Endothelial cell of umbilical vein (primary cell): Measurements from ENCODE around the gene DYNLT2. TPM values are rescaled to one million over a fixed set of nuclear protein-coding genes. Genes with fewer than 3 reads are reported as not detected.

Experiments used
- BruUV-seq: library from RNA; stranded (reverse); fragments of 400-500 nt; replicated peaks from 2 replicates; lab custom pipeline; 2021; lab: Mats Ljungman, UMichigan
- CTCF ChIA-PET: fragments of 300-600, 350-600 bp; sonication (Branson Sonifier 250); formaldehyde crosslinking; loops from one replicate; lab custom pipeline; 2021; ENCODE audit warnings: antibody characterized with exemption, inconsistent platforms; lab: Charles Lee
- POLR2A ChIA-PET: fragments of 300-600, 350-600 bp; sonication (Branson Sonifier 250); formaldehyde crosslinking; loops from one replicate; lab custom pipeline; 2021; ENCODE audit warnings: antibody characterized with exemption, inconsistent platforms; lab: Charles Lee
- DNase-seq: peaks from one replicate; pipeline ENCODE4 v3.0.0-alpha.2; 2011; ENCODE audit warnings: low read depth, low spot score
- FAIRE-seq: peaks from 2 replicates; lab custom pipeline; 2011; peaks lifted over from hg19 to GRCh38; lab: Jason Lieb, UNC
- H2AFZ ChIP-seq: 2 replicates; pipeline ENCODE4 v1.6.0; 2012; ENCODE audit warnings: low read depth, low read length, control low read depth, inconsistent platforms
- H3K27ac ChIP-seq: 2 replicates; pipeline ENCODE4 v1.5.1; 2011; ENCODE audit warnings: low read depth, mild to moderate bottlenecking, control low read depth, low read length, moderate library complexity; ENCODE audit not compliant: insufficient read depth
- H3K27me3 ChIP-seq, 2 experiments: 2 replicates each; pipeline versions ENCODE4 v1.6.0 to v1.6.1; 2011; ENCODE audit warnings: low read length in 2 of 2, mixed read lengths in 1 of 2; ENCODE audit not compliant: control insufficient read depth in 2 of 2, insufficient read depth in 2 of 2
- H3K36me3 ChIP-seq, 2 experiments: 2 replicates in 1 of 2; 3 replicates in 1 of 2; pipeline ENCODE4 v1.5.1; 2011; ENCODE audit warnings: low read length in 2 of 2, mild to moderate bottlenecking in 1 of 2, moderate library complexity in 1 of 2; ENCODE audit not compliant: control insufficient read depth in 2 of 2, insufficient read depth in 2 of 2; ENCODE audit errors: extremely low read depth in 1 of 2
- H3K4me1 ChIP-seq: 3 replicates; pipeline ENCODE4 v1.5.1; 2011; ENCODE audit warnings: mild to moderate bottlenecking, low read length; ENCODE audit not compliant: control insufficient read depth, insufficient read depth; ENCODE audit errors: extremely low read depth
- H3K4me2 ChIP-seq: 2 replicates; pipeline ENCODE4 v1.6.1; 2011; ENCODE audit warnings: low read length, control low read depth, mixed read lengths; ENCODE audit not compliant: insufficient read depth
- H3K4me3 ChIP-seq, 3 experiments: fragments of 200-600 bp in 1 of 3; sonication (generic), shearing (Covaris generic) in 1 of 3; replicated peaks in 1 of 3; 2 replicates each; pipeline ENCODE4 v1.5.1; 2011 to 2016; ENCODE audit warnings: control low read depth in 3 of 3, low read length in 3 of 3, mild to moderate bottlenecking in 2 of 3, inconsistent platforms in 1 of 3, low read depth in 1 of 3, moderate library complexity in 1 of 3; ENCODE audit not compliant: insufficient read depth in 1 of 3
- H3K79me2 ChIP-seq: 2 replicates; pipeline ENCODE4 v1.6.0; 2012; ENCODE audit warnings: low read length, inconsistent platforms; ENCODE audit not compliant: control insufficient read depth, insufficient read depth
- H3K9ac ChIP-seq: replicated peaks from 2 replicates; pipeline ENCODE3; 2011; ENCODE audit warnings: low read length, control low read depth; ENCODE audit not compliant: insufficient read depth; ENCODE audit errors: extremely low read depth
- H3K9me1 ChIP-seq: replicated peaks from 3 replicates; pipeline ENCODE4 v1.6.0; 2011; ENCODE audit warnings: mild to moderate bottlenecking, low read length; ENCODE audit not compliant: control insufficient read depth, insufficient read depth; ENCODE audit errors: extremely low read depth
- H3K9me3 ChIP-seq: replicated peaks from 2 replicates; pipeline ENCODE4 v1.5.1; 2012; ENCODE audit warnings: low read length, inconsistent platforms; ENCODE audit not compliant: control insufficient read depth, insufficient read depth
- H4K20me1 ChIP-seq: replicated peaks from 2 replicates; pipeline ENCODE3; 2011; ENCODE audit warnings: mild to moderate bottlenecking, low read length; ENCODE audit not compliant: control insufficient read depth, insufficient read depth; ENCODE audit errors: extremely low read depth
- CTCF ChIP-seq, 2 donors: IDR thresholded peaks; 1 replicate in 1 of 2; 2 replicates in 1 of 2; pipeline ENCODE4 v1.5.1; 2011; ENCODE audit warnings: low read length in 2 of 2, mild to moderate bottlenecking in 2 of 2, moderate library complexity in 2 of 2, control low read depth in 1 of 2, inconsistent platforms in 1 of 2, low read depth in 1 of 2; ENCODE audit not compliant: insufficient read depth in 1 of 2; ENCODE audit errors: extremely low read depth in 1 of 2
- EZH2 ChIP-seq: IDR thresholded peaks from 2 replicates; pipeline ENCODE4 v1.6.1; 2012; ENCODE audit warnings: borderline replicate concordance, low read depth, mild to moderate bottlenecking, moderate library complexity, low read length, inconsistent platforms; ENCODE audit not compliant: severe bottlenecking
- FOS ChIP-seq: IDR thresholded peaks from 2 replicates; pipeline ENCODE4 v1.6.1; 2011; ENCODE audit warnings: mild to moderate bottlenecking, low read length, moderate library complexity, borderline replicate concordance; ENCODE audit not compliant: insufficient read depth
- GATA2 ChIP-seq: IDR thresholded peaks from 2 replicates; pipeline ENCODE4 v1.7.0; 2011; ENCODE audit warnings: low read depth, mild to moderate bottlenecking, moderate library complexity, mixed read lengths, low read length; ENCODE audit not compliant: insufficient read length, insufficient read depth
- JUN ChIP-seq: IDR thresholded peaks from 2 replicates; pipeline ENCODE4 v1.6.1; 2011; ENCODE audit warnings: borderline replicate concordance, low read depth; ENCODE audit not compliant: insufficient read length, insufficient read depth
- MAX ChIP-seq: IDR thresholded peaks from 2 replicates; pipeline ENCODE4 v1.6.1; 2011; ENCODE audit not compliant: insufficient read depth, insufficient read length
- MYC ChIP-seq: IDR thresholded peaks from one replicate; pipeline ENCODE4 v1.6.1; 2011; ENCODE audit warnings: mild to moderate bottlenecking, low read depth, low read length
- POLR2A ChIP-seq: IDR thresholded peaks from 2 replicates; pipeline ENCODE4 v1.6.1; 2012; ENCODE audit warnings: low read depth, mild to moderate bottlenecking, control low read depth, low read length
- POLR2AphosphoS5 ChIP-seq: IDR thresholded peaks from 2 replicates; pipeline ENCODE4 v1.6.1; 2012; ENCODE audit warnings: low read depth, mild to moderate bottlenecking, control low read depth, low read length, moderate library complexity; ENCODE audit not compliant: insufficient read depth
- dilution Hi-C: fragments of 300-500 bp; cut with MboI; formaldehyde crosslinking; loops from one replicate; pipeline ENCODE4 v1.15.0; 2019; ENCODE audit warnings: low sequenced_read_pairs; ENCODE audit not compliant: extremely low pct_ligation_motif_present
- intact Hi-C: fragments of 100-400 bp; cut with micrococcal nuclease; formaldehyde crosslinking; loops from one replicate; pipeline ENCODE4 v1.10.0; 2022
- polyA plus RNA-seq, 4 experiments: library from polyadenylated mRNA; depleted of rRNA in 3 of 4; stranded (reverse) in 3 of 4; unstranded in 1 of 4; fragments of >200 nt; gene quantifications; 2 replicates each; pipeline versions ENCODE4 v1.2.1 to v1.2.3, GENCODE V29; 2011 to 2012; ENCODE audit warnings: missing spikeins in 1 of 4
- total RNA-seq: library from RNA; stranded (reverse); gene quantifications from 2 replicates; pipeline ENCODE4 v1.2.3, GENCODE V29; 2021

DYNLT2 gene
- total and polyA plus RNA-seq, 2 donors (not counting 3 experiments of a cell fraction or from before 2014, with no cell fraction given) = 0.39 to 0.88 TPM

- Histone ChIP-seq H4K20me1 (no peaks in the 10 kb centered on the region), H3K4me1 (peaks cover 6% of the 10 kb centered on the region), H3K27ac (no peak overlapping the region), H3K9me3 (no peaks in the 10 kb centered on the region), H3K9me1 (no peaks in the 10 kb centered on the region), H3K4me2 (no peak overlapping the region), H3K4me3 (no peak overlapping the region), H3K27me3 (no peaks in the 10 kb centered on the region), H2AFZ (no peak overlapping the region), H3K79me2 (no peaks in the 10 kb centered on the region), H3K36me3 (no peaks in the 10 kb centered on the region), H3K9ac (no peak overlapping the region)
- no peak for TF ChIP-seq JUN
- no peak for TF ChIP-seq FOS
- TF ChIP-seq EZH2 = no peak
- no peak for TF ChIP-seq POLR2AphosphoS5
- TF ChIP-seq GATA2 = no peak
- no peak for TF ChIP-seq MAX
- no peak for TF ChIP-seq MYC
- TF ChIP-seq POLR2A = no peak
- TF ChIP-seq CTCF (IDR thresholded peaks at IDR 0.05; ENCODE audit: extremely low read depth in 1 of 2, insufficient read depth in 1 of 2, low read depth in 1 of 2, low read length in 2 of 2) = no peak
- dilution Hi-C loops (no loop called here), intact Hi-C loops (no loop called here)
- ChIA-PET CTCF (interaction anchor here (0.8 to 3.9 kb wide), 3 partner anchors 730 to 735 kb away, joined by 3 to 63 read pairs (median 4); no protein-coding TSS in a partner anchor), POLR2A (no interaction called here)
- no TSS peak for BruUV-seq
- DNase-seq (no peak), FAIRE-seq (no peak)
Measured at GRCh38 chr6:169787797-169788196, 36.4 kb upstream of the DYNLT2 start.
